Osteocyte (in vitro differentiated cells): ENCODE measurements around the gene NIPA2. TPM values are rescaled to one million over a fixed set of nuclear protein-coding genes. Genes with fewer than 3 reads are reported as not detected.

Experiments
- DNase-seq: peaks from one replicate; pipeline ENCODE4 v3.0.0; 2021; ENCODE audit warnings: mixed read lengths; ENCODE audit not compliant: unreplicated experiment; ENCODE audit errors: extremely low spot score
- H3K27ac Mint-ChIP-seq: one replicate; pipeline ENCODE4 v1.8.0; 2021; ENCODE audit warnings: mild to moderate bottlenecking, mixed read lengths; ENCODE audit not compliant: unreplicated experiment
- H3K27me3 Mint-ChIP-seq: one replicate; pipeline ENCODE4 v1.8.0; 2021; ENCODE audit warnings: mixed read lengths; ENCODE audit not compliant: unreplicated experiment
- H3K36me3 Mint-ChIP-seq: one replicate; pipeline ENCODE4 v1.8.0; 2021; ENCODE audit warnings: mixed read lengths; ENCODE audit not compliant: unreplicated experiment
- H3K4me1 Mint-ChIP-seq: one replicate; pipeline ENCODE4 v1.8.0; 2021; ENCODE audit warnings: mixed read lengths; ENCODE audit not compliant: unreplicated experiment
- H3K4me3 Mint-ChIP-seq: one replicate; pipeline ENCODE4 v1.8.0; 2021; ENCODE audit warnings: mild to moderate bottlenecking, moderate library complexity, mixed read lengths; ENCODE audit not compliant: unreplicated experiment
- H3K9me3 Mint-ChIP-seq: one replicate; pipeline ENCODE4 v1.8.0; 2021; ENCODE audit warnings: mixed read lengths; ENCODE audit not compliant: unreplicated experiment
- CTCF ChIP-seq: fragments of 200-600 bp; sonication (generic); IDR thresholded peaks from 2 replicates; pipeline ENCODE4 v1.5.0; 2021; ENCODE audit warnings: antibody characterized with exemption, mild to moderate bottlenecking, moderate library complexity
- total RNA-seq: library from RNA; stranded (reverse); gene quantifications from 2 replicates; pipeline ENCODE4 v1.2.1, GENCODE V29; 2021

The NIPA2 gene
- total RNA-seq, 1 donor from 2014 or later = 57.1 TPM

- Mint-ChIP-seq H3K36me3 (peaks cover 52% of the 10 kb centered on the region), H3K27me3 (no peaks in the 10 kb centered on the region), H3K4me3 (no peak overlapping the region), H3K4me1 (peaks cover 2% of the 10 kb centered on the region), H3K9me3 (no peaks in the 10 kb centered on the region), H3K27ac (no peak overlapping the region)
- no peak for DNase-seq
- no peak for TF ChIP-seq CTCF
Observed at GRCh38 chr15:22917556-22917955, 79.1 kb downstream of the NIPA2 start.

Other genes starting within 250 kb of the NIPA2 start
- 14.7 and 15.5 TPM in 2 replicates for gene NIPA1, start 52.0 kb upstream of the NIPA2 start, total RNA-seq
- 118 TPM in 2 replicates for gene CYFIP1, start 141.7 kb downstream of the NIPA2 start, total RNA-seq
- 19.1 and 21.4 TPM in 2 replicates for gene TUBGCP5, start 200.9 kb downstream of the NIPA2 start, total RNA-seq